ENCODE data around the gene TRMT2A.

DNA sequence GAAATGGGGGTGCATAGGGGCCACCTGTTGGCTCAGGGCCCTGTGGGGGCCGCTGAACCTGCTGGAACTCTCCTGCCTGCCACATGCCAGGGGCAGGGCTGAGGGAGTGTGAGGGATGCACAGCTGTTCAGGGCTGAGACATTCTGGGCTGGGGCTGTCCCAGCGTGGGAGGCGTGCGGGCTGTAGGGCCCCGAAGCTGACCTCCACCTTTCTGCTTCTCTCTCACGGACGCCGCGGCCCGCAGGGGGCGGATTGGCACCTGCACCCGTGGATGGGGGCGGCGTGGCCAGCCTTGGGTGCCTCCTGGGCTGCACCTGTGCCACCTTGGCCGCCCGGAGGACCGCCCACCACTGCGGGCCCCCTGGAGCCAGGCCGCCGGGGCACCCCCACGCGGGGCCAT lies 29.8 kb upstream of the TRMT2A start:
- TF ChIP-seq TCF4 (CRISPR knock-in tag; IDR thresholded peaks at IDR 0.05; ENCODE audit: borderline replicate concordance) (no peak), ZFP30 (CRISPR knock-in tag; IDR thresholded peaks at IDR 0.05) (no peak), RARB (CRISPR knock-in tag; IDR thresholded peaks at IDR 0.05) (no peak), ESRRG (CRISPR knock-in tag; IDR thresholded peaks at IDR 0.05) (no peak), ARNTL (CRISPR knock-in tag; IDR thresholded peaks at IDR 0.05; ENCODE audit: borderline replicate concordance, low read depth) (no peak), ZFP3 (CRISPR knock-in tag; IDR thresholded peaks at IDR 0.05) (no peak), SNAI2 (CRISPR knock-in tag; IDR thresholded peaks at IDR 0.05) (no peak), PPARA (CRISPR knock-in tag; IDR thresholded peaks at IDR 0.05; ENCODE audit: borderline replicate concordance) (no peak)
- TF ChIP-seq, protein P1, sequence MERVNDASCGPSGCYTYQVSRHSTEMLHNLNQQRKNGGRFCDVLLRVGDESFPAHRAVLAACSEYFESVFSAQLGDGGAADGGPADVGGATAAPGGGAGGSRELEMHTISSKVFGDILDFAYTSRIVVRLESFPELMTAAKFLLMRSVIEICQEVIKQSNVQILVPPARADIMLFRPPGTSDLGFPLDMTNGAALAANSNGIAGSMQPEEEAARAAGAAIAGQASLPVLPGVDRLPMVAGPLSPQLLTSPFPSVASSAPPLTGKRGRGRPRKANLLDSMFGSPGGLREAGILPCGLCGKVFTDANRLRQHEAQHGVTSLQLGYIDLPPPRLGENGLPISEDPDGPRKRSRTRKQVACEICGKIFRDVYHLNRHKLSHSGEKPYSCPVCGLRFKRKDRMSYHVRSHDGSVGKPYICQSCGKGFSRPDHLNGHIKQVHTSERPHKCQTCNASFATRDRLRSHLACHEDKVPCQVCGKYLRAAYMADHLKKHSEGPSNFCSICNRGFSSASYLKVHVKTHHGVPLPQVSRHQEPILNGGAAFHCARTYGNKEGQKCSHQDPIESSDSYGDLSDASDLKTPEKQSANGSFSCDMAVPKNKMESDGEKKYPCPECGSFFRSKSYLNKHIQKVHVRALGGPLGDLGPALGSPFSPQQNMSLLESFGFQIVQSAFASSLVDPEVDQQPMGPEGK (CRISPR knock-in tag; IDR thresholded peaks at IDR 0.05; ENCODE audit: borderline replicate concordance) = no peak
- TF ChIP-seq, protein P2, sequence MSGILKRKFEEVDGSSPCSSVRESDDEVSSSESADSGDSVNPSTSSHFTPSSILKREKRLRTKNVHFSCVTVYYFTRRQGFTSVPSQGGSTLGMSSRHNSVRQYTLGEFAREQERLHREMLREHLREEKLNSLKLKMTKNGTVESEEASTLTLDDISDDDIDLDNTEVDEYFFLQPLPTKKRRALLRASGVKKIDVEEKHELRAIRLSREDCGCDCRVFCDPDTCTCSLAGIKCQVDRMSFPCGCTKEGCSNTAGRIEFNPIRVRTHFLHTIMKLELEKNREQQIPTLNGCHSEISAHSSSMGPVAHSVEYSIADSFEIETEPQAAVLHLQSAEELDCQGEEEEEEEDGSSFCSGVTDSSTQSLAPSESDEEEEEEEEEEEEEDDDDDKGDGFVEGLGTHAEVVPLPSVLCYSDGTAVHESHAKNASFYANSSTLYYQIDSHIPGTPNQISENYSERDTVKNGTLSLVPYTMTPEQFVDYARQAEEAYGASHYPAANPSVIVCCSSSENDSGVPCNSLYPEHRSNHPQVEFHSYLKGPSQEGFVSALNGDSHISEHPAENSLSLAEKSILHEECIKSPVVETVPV (CRISPR knock-in tag; IDR thresholded peaks at IDR 0.05) = no peak
- TF ChIP-seq, protein P3, sequence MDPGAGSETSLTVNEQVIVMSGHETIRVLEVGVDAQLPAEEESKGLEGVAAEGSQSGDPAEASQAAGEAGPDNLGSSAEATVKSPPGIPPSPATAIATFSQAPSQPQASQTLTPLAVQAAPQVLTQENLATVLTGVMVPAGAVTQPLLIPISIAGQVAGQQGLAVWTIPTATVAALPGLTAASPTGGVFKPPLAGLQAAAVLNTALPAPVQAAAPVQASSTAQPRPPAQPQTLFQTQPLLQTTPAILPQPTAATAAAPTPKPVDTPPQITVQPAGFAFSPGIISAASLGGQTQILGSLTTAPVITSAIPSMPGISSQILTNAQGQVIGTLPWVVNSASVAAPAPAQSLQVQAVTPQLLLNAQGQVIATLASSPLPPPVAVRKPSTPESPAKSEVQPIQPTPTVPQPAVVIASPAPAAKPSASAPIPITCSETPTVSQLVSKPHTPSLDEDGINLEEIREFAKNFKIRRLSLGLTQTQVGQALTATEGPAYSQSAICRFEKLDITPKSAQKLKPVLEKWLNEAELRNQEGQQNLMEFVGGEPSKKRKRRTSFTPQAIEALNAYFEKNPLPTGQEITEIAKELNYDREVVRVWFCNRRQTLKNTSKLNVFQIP (CRISPR knock-in tag; IDR thresholded peaks at IDR 0.05; ENCODE audit: borderline replicate concordance, low read depth) = no peak
- TF ChIP-seq, protein P4, sequence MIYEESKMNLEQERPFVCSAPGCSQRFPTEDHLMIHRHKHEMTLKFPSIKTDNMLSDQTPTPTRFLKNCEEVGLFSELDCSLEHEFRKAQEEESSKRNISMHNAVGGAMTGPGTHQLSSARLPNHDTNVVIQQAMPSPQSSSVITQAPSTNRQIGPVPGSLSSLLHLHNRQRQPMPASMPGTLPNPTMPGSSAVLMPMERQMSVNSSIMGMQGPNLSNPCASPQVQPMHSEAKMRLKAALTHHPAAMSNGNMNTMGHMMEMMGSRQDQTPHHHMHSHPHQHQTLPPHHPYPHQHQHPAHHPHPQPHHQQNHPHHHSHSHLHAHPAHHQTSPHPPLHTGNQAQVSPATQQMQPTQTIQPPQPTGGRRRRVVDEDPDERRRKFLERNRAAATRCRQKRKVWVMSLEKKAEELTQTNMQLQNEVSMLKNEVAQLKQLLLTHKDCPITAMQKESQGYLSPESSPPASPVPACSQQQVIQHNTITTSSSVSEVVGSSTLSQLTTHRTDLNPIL (CRISPR knock-in tag; IDR thresholded peaks at IDR 0.05; ENCODE audit: low read depth) = no peak
